Superior temporal gyrus (tissue), 1 donor: ENCODE measurements around the gene DPP10.
"Not testable (repeated sequence)": the region's sequence is repeated elsewhere in the genome, so short reads cannot be mapped to it uniquely, and the experiment has no call there.

ENCODE experiments used
- DNase-seq: peaks from one replicate; pipeline ENCODE4 v3.0.0-alpha.2; 2016; ENCODE audit errors: extremely low spot score

Gene DPP10

DNA sequence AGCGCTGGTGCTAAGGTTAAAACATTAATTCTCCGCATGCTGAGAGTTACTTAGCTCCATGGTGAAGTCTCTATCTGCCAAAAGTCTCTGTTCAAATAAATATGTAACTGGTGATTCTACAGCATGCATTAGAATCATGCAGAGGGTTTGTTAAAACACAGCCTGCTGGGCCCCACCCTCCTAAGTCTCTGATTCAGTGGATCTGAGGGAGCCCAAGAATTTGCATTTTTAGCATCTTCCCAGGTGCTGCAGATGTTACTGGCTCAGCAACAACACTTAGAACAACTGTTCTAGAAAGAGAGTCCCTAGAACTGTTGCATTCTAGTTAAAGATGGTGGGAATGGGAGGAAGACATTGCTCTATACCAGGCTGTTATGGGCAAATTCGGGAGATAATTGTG lies 73.4 kb downstream of the DPP10 start:
- DNase-seq, result no peak

DNA sequence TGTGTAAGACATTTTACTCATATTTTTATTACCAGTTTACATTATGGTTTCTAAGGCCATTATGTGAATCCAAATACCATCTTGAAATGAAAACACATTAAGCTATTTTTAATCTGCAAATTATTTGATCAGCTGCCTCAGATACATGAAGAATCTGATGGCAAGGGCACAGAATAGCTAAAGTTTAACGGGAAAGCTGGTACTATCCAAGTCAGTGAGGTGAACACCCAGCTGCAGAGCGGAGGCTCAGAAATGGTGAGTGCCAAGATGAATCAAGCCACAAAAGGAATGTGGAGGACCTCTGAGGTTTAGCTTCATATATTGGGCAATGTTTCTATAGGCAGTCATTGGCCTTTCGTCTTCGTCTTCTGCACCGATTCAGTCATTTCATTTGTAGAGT lies 75.1 kb downstream of the DPP10 start:
- no peak for DNase-seq

DNA sequence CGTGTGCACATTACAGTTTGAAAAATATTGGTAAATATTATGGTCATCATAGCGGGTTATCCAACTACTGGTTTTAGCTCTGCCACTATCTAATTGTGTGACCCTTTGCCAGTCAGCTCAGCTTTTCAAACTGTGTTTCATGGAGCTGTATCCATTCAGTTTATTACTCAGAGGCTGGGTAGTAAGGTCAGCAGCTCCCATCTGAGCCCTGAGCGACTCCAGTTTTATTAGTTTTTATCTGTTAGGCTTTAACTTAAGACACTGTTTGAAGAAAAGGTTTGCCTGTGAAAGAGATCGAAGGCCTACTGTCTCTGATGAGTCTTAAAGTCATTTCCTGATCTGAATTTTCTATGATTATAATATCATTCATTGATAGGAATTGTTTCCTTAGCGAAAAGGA lies 76.3 kb downstream of the DPP10 start:
- DNase-seq, result no peak

DNA sequence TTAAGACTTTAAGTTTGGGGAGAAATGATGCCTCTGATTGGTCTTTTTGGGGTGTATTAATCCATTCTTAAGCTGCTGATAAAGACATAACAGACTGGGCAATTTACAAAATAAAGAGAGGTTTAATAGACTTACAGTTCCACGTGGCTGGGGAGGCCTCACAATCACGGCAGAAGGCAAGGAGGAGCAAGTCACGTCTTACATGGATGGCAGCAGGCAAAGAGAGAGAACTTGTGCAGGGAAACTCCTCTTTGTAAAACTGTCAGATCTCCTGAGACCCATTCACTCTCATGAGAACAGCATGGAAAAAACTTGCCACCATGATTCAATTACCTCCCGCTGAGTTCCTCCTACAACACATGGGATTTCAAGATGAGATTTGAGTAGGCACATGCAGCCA lies 80.2 kb downstream of the DPP10 start:
- not testable (repeated sequence) for DNase-seq

DNA sequence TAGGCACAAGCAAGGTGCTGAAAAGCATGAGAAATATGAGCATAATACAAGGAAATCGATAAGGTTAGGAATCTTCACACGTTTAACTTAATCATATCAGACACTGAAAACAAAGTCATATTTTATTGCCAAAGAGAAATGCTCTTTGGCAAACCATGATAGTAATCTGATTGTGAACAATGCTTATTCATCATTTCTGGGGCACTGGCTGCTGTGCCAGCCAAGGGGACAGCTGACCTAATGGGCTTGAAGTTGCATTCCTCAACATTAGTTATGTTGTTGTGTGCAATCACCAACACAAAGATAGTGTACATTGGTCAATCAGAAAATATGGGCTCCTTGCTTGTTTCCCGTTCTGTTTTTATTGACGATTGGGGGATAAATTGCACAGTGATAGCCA lies 83.5 kb downstream of the DPP10 start:
- no peak for DNase-seq

DNA sequence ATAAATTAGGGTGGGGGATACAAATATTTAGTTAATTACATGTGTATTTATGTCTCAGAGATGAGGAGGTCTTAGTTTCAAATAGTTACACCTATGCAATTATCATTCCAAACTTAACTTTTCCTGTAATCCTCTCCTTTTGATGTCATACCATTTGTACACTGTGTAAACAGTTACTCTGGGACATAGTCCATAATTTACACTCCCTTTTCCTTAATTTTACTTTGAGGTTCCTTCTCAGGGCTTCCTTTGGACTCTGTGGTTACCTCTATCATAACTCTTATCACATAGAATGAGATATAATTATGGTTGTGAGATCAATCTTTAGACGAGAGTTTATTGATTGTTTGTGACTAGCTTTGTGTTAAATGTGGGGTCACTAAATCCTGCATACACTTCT lies 84.4 kb downstream of the DPP10 start:
- DNase-seq, result no peak

DNA sequence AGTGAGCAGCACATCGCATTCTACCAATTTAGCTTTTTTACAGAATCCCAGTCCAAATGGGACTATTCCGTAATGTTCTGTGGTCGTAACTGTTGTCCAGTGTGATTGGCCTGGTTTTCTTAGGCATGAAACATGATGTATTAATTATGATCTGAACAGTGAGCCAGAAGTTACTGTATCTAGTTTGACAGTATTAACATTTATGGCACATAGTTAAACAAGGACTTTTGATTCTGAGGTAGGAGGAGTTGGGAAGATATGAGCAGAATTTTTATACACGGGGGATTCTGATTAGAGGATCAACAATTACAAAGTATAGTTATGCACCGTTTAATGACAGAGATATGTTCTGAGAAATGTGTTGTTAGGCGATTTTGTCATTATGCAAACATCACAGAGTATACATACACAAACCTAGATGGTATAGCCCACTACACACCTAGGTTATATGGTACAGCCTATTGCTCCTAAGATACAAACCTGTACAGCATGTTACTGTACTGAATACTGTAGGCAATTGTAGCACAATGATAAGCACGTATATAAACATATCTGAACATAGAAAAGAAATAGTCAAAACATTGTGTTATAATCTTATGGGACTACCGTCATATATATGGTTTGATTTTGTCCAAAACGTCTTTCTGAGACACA lies 85.0 kb downstream of the DPP10 start:
- no peak for DNase-seq

DNA sequence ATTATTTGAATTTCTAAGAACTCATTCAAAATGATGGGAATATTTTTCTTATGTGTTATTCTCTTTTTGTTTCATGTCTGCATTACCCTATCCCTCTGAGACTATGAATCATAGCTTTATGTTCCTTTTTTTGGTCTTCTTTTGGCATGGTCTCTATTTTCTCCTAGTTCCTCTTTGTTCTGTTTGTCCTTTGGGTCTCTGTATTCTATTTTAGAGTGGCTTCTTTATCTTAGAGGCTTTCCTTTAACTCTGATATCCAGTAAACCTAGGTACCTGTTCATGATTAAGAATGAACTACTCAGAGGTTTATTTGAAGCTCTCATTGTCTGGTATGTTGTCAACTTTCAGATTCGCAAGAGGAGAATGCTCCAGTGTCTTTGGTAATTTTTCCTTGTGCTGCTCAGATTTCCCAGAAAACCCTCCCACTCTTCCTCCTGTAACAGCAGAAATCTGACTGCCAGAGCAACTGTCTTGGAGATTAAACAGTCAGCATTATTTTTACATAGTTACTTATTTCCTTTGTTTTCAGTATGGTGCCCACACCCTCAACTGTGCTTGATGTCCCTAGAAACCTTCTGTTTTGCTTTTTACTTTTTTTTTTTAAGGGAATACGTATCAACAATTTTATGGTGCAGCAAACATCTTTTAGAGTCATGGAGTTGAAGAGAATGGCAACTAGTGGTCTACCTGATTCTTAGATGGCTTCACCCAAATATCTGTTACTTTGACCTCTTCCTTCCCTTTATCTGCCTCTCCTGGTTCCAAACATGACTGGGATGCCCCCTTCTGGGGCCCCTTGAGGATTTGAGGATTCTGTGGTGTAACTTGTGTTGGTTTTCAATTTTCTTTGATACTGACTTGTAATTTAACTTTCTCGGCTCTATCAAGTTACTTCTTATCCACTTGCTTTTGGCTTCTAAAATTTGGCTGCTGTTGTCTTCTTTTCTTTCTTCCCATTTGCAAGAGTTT lies 92.0 kb downstream of the DPP10 start:
- no peak for DNase-seq

DNA sequence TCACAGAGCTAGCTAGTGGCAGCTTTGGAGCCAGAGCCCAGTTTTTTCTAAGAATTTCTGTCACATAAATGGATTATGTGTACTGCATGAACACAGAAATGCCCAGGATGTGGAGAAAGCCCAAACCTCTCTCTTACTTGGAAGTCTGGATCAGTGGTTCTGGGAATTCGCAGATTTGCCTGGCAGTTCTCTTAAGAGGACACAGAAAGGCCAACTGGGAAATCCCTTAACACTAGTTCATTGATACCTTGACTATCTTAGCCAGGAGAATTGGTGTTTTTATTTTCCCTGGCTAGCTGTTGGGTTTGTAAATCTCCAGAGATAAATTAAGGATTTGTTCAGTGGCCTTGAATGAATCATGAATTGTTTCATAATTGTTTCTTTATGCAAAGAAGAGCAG lies 95.3 kb downstream of the DPP10 start:
- no peak for DNase-seq

DNA sequence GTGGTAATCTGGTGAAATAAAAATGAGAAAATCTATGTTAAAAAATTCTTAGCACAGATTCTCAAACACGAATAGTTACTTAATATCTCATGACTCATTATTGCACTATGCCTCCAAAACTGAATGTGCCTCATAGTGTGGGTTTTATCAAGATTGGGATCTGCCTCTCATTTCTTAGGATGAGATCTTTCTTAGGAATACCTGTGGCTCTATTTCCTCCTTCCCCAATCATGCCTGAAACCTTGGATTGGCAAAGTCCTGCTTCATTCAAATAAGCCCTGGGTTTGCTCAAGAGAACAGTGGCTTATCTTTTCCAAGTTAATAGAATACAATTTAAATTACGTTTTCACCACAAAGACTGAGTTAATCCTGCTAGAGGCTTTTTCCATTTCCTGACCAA lies 100.3 kb downstream of the DPP10 start:
- no peak for DNase-seq

DNA sequence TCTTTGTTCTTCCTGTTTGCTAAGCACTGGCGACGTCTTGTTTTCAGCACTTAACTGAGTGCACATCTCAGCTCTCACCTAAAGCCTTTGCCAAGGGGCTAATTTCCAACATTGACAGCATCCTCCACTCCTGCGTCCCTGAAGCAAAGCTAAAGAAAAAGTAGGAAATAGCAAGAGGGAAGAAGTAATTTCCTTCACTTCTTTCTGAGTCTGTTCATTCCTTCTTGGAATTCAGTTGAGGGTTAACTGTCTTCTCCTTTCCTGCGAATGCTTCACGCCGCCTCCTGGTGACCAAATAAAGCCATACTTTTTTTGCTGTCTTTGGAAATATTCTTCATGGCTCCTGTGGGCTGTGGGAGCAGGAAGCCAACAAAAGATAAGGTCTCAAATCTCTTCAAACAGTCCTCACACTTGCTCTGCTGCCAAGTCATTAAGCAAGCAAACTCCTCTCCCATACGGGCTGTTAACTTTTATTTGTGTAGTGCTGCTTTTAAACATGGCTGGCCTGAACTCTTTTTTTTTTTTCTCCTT lies 100.9 kb downstream of the DPP10 start:
- peak; percentile 35 for DNase-seq

DNA sequence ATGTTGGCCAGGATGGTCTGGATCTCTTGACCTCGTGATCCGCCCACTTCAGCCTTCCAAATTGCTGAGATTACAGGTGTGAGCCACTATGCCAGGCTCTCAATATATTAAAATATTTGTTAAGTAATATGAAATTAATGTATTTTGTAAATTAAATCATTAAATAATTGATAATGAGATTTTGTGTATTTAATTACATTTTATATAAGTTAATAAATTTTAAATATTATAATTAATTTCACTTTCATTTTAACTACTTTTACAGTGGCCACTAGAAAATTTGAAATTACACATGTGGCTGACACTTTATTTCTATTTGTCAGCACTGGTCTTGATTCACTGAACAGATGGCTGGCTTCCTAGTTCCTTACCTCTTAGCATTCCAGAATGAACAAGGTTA lies 102.6 kb downstream of the DPP10 start:
- DNase-seq, result no peak

DNA sequence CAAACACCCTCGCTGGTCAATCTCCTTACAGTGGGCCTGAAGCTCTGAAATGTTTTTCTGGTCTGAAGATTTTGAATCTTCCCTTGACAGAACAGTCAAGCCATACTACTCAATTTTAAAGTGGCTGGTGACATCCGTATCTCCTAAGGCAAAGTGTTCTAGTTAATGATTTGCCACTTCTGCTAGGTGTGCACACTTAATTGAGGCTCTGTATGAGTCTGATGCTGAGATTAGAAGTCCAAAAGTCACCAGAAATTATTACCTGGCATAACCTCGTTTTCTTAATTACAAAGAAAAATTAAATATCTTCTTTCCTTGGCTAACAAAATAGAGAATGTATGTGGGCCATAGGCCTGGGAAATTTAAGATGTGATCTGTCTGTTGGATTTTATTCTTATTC lies 104.1 kb downstream of the DPP10 start:
- no peak for DNase-seq

DNA sequence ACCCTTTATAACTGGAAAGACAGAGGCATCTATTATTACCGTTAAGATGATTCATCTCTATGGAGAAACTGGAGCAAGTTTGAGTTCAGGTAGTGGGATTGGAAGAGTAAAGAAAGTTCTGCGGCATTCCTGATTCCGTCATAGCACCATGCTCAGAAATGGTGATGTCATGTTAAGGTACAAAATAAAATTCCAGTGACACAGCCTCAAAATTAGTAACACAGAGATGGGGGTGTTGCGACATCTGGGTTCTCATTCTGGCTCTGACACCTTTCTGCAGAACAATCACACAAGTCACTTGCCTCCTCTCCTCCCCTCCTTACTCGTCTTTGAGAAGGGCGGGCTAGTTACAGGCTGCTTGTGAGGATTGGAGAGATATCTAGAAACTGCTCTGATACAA lies 105.7 kb downstream of the DPP10 start:
- DNase-seq, result no peak

DNA sequence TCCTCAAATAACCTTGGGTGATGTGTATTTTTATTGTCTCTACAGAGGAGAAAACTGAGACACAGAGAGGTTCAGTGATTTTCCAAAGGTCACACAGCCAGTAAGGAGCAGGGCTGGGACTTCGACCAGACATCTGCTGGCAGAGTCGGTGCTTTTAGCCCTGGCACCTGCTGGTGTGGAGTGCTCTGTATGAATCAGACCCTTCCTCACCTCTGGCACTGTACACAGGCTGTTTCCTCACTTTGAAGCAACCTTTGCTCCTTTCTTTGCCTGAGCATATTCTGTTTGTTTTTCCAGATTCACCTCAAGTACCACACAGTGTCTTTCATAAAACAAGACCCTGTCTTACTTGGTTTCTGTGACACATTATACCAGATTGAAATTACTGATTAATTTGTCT lies 107.9 kb downstream of the DPP10 start:
- no peak for DNase-seq

DNA sequence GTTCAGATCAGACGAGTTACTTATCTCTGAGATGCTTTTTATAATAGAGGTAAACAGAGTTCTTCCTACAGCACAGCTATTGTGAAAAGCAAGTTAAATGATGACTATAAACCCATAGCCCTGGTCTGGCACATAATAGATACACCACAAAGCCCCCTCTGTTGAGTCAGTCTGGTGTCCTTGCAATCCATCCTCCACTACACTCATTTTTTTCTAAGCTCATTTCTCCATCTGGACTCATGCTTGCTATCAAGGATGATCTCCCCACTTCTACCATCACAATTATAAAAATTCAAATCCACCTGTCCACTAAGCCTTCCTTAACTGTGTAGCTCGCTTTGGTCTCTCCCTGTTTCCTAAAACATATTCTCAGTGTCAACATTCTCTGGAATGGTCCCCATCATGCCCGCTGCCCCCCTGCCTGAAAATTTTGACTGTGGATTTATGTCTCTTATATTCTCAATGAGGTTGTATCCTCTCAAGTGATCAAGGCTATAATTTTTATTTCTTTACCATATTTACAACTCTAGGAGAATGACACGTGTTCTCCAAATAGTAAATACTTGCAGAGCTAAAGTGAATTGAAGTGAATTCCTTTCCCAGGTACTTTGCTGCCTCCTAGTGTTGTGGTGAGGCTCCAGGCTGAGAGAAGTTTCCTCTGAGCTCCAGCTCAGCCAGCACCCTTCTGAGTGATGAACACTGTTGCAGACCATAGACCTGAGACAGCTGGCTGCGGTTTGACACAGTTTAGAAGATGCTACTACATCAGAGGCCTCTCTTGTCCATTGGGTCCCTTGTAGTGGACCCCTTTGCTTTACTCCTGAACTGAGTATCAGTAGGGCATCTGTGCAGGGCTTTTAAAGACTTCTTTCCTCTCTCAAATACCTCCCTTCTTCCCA lies 108.7 kb downstream of the DPP10 start:
- peak; percentile 81 for DNase-seq

DNA sequence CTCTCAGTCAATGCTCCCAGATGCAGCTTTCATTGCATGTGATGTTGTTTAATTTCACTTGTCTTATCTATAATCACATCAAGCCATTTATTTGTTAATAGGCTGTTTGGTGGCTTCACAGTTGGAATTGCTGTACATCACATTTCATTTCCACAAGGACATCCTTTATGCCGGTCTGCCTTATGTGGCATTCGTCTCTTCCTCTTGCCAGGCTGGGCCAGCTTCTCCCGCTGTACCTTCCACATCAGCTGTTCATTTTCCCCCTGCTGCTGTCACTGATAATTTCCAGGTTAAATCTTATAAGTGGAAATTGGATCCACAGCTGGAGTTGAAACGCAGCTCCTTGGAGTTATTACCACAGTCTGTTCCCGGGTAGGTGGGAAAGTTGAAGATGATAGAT lies 110.6 kb downstream of the DPP10 start:
- no peak for DNase-seq

DNA sequence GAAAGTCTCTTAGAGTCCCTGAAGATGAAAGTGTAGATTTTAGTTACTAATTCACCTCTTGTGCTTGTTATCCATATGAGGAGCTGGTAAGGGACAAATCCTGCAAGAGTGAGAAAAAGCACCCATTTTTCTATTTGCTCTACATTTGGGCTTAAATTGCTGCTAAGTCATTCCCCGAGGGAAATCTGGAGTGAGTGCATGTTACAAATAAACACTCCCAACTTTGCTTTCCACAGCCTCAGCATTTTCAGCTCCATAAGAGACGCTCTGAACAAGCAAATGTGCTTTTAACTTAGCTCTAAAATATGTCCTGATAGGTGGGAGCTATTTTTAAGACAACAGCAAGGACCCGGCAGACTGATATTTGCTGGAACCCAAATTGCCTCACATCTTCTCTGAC lies 126.7 kb downstream of the DPP10 start:
- no peak for DNase-seq

DNA sequence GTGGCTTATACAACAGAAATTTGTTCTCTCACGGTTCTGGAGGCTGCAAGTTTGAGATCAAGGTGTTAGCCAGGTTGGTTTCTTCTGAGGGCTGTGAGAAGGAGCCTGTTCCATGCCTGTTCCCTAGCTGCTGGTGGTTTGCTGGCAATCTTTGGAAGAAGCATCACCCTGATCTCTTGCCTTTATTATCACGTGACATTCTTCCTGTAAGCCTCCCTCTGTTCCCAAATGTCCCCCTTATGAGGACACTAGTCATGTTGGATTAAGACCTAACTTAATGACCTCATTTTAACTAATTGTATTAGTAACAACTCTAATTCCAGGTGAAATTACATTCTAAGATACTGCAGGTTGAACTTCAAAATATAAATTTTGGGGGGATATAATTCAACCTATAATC lies 135.2 kb downstream of the DPP10 start:
- no peak for DNase-seq

DNA sequence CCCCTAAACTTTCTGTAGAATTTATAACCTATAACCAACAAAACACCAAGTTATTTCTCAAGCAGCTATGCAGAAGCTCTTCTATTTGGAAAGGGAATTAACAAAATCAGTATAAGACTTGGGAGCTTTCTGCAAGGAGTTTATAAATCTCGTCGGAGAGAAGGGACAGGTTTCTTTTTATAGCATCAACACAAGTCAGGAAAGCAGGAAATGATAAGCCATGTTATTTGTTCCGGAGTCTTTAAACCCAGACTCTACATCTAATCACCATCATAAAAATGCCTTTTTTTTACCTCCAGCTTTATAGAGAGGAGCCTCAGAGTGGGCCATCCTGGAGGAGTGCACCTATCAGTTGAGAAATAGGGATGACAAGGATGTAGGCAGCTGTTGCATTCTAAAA lies 137.1 kb downstream of the DPP10 start:
- no peak for DNase-seq

DNA sequence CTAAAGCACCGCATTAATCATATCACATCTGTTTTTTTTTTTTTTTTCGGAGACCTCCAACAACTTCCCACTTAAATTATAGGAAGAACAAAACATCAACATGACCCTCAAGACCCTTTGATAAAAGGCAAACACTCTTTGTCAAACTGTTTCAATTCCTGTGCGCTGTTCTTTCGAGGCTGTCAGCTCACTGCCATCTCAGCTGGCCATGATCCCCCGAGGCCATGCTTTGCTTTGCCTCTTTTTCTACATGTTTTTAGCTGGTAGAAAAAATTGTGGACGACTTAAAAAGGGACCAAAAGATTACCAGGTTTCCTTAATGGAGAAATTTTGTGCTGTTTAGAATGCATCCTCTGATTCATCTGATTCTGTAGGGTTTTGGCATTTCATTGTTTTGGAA lies 138.2 kb downstream of the DPP10 start:
- no peak for DNase-seq

DNA sequence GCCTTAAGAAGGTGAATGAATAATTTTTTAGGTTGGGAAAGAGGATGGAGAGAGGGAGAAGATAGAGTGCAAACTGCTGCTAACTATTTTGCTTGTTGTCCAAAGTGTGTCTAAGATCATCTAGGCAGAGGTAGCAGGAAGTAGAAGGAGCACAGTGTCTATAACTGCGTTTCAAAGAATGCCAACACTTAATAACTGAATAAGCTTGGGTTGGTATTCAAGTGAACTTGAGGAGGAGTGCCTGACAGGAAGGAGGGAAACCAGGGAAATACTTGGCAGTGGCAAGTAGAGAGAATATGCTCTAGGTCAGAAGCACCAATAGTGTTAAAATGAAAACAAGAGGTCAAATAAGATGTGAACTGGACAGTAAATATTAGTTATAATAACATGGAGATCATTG lies 155.9 kb downstream of the DPP10 start:
- no peak for DNase-seq
